HG02973 (cell line): ENCODE data around the gene GPC5.
A peak's percentile ranks its signal among the peaks of the same experiment; 100 is the strongest.

Source experiments
- ATAC-seq: cut with Tn5 transposase; IDR thresholded peaks from one replicate; pipeline ENCODE4 v1.9.1; 2021; ENCODE audit warnings: moderate library complexity; ENCODE audit not compliant: unreplicated experiment

GPC5 gene

GRCh38 chr13:92122186-92122853, 723.9 kb downstream of the GPC5 start:
- no peak for ATAC-seq

- ATAC-seq, result no peak
These were observed 728.0 kb downstream of the GPC5 start for GRCh38 chr13:92126399-92126798.

- ATAC-seq, result no peak
These were observed 737.1 kb downstream of the GPC5 start for GRCh38 chr13:92135509-92135908.

GRCh38 chr13:92136449-92137155, 738.2 kb downstream of the GPC5 start:
- ATAC-seq, result no peak

DNA sequence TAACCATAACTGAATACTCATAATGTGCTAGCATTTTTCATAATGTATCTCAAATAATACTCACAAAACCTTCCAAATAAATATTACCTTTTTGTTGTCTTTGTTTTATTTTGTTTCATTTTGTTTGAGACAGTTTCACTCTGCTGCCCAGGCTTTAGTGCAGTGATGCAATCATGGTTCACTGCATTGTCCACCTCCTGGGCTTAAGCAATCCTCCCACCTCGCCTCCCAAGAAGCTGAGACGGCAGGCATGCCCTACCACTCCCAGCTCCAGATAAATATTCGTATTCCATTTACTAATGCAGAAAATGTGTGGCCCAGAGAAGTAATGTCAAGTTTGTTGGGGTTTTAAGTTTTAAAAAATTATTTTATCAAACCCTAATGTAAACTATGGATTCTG, 739.1 kb downstream of the GPC5 start:
- no peak for ATAC-seq

- ATAC-seq, result no peak
These were observed 745.3 kb downstream of the GPC5 start for GRCh38 chr13:92143766-92144165.

DNA sequence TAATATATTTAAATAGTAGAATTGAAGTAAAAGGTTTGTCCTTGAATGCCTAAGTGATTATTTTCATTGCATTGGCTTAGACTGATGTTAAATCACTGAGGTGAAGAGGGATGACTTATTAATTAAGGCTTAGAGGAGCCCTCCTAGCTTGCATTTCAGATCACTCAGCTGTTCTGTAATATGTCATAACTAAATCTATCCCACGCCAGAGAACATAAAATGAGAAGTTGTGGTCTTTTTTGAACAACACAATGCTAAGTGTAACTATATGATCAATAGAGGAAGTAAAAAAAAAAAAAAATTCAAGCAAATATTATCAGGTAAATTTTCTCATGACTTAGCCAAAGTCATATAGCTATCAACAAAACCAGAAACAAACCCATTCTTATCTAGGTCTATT, 752.2 kb downstream of the GPC5 start:
- ATAC-seq, result no peak

- ATAC-seq, result no peak
These were observed 759.9 kb downstream of the GPC5 start for GRCh38 chr13:92158346-92158745.

DNA sequence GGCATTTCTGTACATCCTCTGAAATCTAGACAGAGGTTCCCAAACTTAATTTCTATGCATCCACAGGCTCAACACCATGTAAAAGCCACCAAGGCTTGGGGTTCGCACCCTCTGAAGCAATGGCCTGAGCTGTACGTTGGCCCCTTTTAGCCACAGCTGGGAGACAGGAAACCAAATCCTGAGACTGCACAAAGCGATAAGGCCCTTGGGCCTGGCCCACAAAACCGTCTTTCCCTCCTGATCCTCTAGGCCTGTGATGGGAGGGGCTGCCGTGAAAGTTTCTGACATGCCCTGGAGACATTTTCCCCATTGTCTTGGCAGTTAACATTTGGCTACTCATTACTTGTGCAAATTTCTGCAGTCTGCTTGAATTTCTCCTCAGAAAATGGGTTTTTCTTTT, 766.4 kb downstream of the GPC5 start:
- no peak for ATAC-seq

- ATAC-seq, result no peak
These were observed 773.8 kb downstream of the GPC5 start for GRCh38 chr13:92172191-92172590.

DNA sequence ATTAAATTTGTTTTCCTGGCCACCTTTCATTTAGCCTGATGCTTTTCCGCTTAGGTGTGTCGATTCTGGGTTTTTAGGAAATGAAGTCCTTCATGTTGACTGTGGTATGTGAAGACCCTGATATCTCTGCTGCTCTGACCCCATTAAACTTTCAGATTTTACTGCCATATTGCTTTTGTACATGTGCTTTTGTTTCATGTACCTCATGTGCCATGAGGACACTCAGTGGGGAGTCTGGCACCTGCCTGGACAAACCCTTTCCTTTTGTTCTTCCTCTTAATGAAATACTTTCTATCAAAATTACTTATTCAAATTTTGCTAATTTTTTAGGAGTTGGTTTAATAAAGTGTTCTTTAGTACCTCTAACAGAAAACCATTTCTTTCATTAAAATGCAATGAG, 774.8 kb downstream of the GPC5 start:
- ATAC-seq, result no peak

DNA sequence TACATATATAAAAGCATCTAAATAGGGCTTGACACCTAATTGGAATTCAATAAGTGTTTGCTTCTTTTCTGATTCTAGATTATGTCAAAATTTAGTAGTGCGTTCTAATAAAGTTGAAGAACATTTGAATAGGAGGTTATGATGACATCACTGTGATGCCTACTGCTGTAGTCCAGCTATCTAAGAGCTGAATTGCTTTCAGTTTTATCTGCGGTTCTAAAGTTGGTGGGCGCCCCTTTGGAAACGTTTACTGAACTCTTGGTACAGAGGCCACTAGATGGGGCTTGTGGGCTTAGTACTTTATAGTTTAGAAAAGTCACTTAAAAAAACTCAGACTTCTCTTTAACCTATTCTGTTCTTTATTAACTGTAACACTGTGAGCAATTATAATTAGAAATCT, 776.9 kb downstream of the GPC5 start:
- peak; percentile 46 for ATAC-seq

GRCh38 chr13:92177966-92178365, 779.5 kb downstream of the GPC5 start:
- ATAC-seq, result no peak

DNA sequence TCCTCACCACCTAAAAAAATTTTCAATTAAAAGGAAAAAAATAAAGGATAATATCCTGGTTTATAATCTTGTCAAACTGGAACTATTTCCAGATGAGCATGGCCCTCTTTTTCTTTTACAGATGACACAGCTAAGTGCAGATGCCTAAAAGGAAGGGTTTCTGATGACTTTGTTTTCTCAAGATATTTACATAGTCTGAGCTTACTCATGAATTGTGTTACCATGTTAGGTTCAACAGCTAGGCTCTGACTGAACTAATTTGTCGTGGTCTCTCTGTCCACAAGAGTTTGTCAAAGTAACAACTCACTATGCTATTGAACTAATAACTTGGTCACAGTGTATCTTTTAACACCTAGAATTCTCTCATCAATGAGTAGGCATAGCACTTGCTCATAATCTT, 780.8 kb downstream of the GPC5 start:
- no peak for ATAC-seq

- peak; percentile 85 for ATAC-seq
These were observed 789.1 kb downstream of the GPC5 start for GRCh38 chr13:92187378-92187989.

DNA sequence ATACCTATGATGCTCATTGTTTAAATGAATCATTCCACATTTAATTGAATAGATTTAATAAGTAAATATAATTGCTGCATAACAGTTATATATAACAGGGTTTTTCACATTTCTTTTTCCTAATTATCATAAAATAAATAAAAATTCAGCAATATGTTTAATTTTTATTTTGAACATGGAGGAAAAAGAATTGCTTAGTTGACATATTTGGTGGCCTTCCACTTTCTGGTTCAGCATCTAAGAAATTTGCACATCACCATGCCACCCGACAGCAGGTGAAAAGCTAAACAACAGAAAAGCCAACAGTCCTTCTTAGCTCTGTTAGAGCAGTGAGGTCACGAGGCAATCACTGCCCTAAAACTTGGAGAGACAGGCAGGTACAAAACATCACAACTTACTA, 790.2 kb downstream of the GPC5 start:
- ATAC-seq, result no peak

DNA sequence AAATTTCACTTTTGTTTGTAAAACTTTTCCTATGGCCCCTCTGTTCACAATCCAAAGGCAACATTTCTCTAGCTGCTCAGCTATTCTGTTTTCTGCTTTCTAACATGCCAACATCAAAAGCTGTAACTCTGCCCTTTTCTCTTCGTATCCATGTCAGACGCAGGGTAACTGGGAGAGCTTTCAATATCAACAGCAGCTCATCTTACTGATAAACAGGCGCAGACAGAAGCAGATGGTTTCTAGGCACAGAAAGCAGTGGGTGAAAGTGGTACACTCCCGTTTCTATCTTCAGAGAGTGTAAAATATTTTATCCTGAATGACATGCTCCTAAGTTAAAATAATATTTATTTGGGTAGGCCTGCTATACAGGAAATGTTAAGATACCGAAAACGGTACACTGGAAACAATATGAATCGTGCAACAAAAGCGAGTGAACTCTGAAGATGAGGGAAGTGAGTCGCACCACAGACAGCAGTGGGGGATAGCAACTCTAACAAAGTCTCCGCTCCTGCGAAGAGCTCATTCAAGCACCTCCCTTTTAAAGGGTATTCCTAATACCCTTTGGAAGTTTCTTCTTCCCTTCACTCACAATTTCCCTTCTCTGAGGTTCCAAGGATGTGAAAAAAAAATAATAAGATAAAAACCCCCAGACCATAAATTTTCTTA, 798.3 kb downstream of the GPC5 start:
- no peak for ATAC-seq

DNA sequence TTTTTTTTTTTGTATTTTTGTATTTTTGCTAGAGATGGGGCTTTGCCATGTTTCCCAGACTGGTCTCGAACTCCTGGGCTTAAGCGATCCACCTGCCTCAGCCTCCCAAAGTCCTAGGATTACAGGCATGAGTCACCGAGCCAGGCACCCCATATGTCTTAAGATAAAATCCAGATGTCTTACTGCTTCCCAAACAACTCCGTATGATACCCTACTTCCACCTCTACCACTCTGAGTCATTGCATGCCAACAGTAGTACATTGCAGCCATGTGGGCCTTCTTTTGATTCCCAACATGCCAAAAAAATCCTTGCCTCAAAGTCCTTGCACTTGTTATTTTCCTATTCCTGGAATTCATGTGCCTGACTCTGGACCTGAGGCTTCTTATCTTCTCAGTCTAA, 799.2 kb downstream of the GPC5 start:
- ATAC-seq, result no peak

DNA sequence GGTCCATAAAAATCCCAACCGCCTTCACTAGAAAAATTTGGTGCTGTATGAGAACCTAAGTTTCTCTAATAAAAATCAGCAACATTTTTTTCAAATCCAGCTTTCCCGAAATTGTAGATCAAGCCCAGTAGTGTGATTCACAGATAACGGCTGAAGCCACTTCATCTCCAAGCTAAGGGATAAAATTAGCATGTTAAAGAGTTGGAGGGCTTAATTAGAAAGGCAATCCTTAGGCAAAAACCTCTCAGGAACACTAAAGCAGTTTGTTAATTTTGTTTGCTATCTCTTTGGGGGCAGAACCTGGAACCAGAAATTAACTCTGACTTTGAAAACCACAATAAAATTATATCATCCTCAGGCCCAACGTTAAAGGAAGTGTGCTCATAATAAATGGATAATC, 820.2 kb downstream of the GPC5 start:
- ATAC-seq, result no peak

DNA sequence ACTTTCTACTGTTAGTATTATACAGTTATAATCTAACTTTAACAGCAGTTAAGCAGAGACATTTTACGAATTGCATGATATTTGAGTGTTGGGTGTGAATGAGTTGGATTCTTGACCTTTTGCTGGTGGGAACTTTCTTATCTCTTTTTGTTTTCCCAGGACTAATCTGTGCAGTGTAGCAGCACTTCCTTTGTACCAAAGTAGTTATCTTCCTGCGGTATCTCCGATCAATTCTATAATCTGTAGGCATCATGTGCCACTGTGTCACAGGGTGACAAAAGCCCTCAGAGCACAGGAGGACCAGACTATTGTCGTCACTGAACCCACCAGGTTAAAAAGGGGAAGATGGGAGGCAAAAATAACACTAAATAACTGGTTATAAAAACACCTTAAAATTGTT, 823.5 kb downstream of the GPC5 start:
- no peak for ATAC-seq

GRCh38 chr13:92224052-92224821, 825.8 kb downstream of the GPC5 start:
- no peak for ATAC-seq
